HEK293 (cell line): ENCODE measurements around the gene SAP30L.

Experiments used
- BCL11B ChIP-seq: fragments of 450-650 bp; formaldehyde crosslinking; IDR thresholded peaks from 2 replicates; pipeline ENCODE4 v1.5.1; 2016; ENCODE audit warnings: low read depth, missing biosample characterization, missing genetic modification characterization
- GLIS1 ChIP-seq: fragments of 450-650 bp; formaldehyde crosslinking; IDR thresholded peaks from 2 replicates; pipeline ENCODE4 v1.5.1; 2016; ENCODE audit warnings: missing biosample characterization, missing genetic modification characterization
- KLF8 ChIP-seq: fragments of 450-650 bp; formaldehyde crosslinking; IDR thresholded peaks from 2 replicates; pipeline ENCODE4 v1.5.1; 2016; ENCODE audit warnings: missing biosample characterization, missing genetic modification characterization
- OSR2 ChIP-seq: fragments of 450-650 bp; formaldehyde crosslinking; IDR thresholded peaks from 2 replicates; pipeline ENCODE4 v1.5.1; 2016; ENCODE audit warnings: missing biosample characterization, missing genetic modification characterization
- REPIN1 ChIP-seq: fragments of 450-650 bp; formaldehyde crosslinking; IDR thresholded peaks from 2 replicates; pipeline ENCODE4 v1.5.1; 2017; ENCODE audit warnings: missing biosample characterization, missing genetic modification characterization, low read depth
- SP2 ChIP-seq: fragments of 450-650 bp; formaldehyde crosslinking; IDR thresholded peaks from 2 replicates; pipeline ENCODE4 v1.5.1; 2016; ENCODE audit warnings: missing biosample characterization, missing genetic modification characterization
- ZBTB20 ChIP-seq: fragments of 450-650 bp; formaldehyde crosslinking; IDR thresholded peaks from 2 replicates; pipeline ENCODE4 v1.5.1; 2016; ENCODE audit warnings: missing biosample characterization, missing genetic modification characterization
- ZBTB48 ChIP-seq: fragments of 450-650 bp; formaldehyde crosslinking; IDR thresholded peaks from 2 replicates; pipeline ENCODE4 v1.5.1; 2016; ENCODE audit warnings: missing biosample characterization, missing genetic modification characterization
- ZBTB7A ChIP-seq: fragments of 450-650 bp; formaldehyde crosslinking; IDR thresholded peaks from 2 replicates; pipeline ENCODE4 v1.5.1; 2016; ENCODE audit warnings: low read depth, missing biosample characterization, missing genetic modification characterization
- ZFP37 ChIP-seq: fragments of 450-650 bp; formaldehyde crosslinking; IDR thresholded peaks from 2 replicates; pipeline ENCODE4 v1.5.1; 2016; ENCODE audit warnings: missing biosample characterization, missing genetic modification characterization
- ZFP69B ChIP-seq: fragments of 450-650 bp; formaldehyde crosslinking; IDR thresholded peaks from 2 replicates; pipeline ENCODE4 v1.5.1; 2016; ENCODE audit warnings: missing biosample characterization, missing genetic modification characterization
- ZIC2 ChIP-seq: fragments of 450-650 bp; formaldehyde crosslinking; IDR thresholded peaks from 2 replicates; pipeline ENCODE4 v1.5.1; 2016; ENCODE audit warnings: missing biosample characterization, missing genetic modification characterization
- ZNF433 ChIP-seq: fragments of 450-650 bp; formaldehyde crosslinking; IDR thresholded peaks from 2 replicates; pipeline ENCODE4 v1.5.1; 2016; ENCODE audit warnings: missing biosample characterization, missing genetic modification characterization, low read depth
- ZNF501 ChIP-seq: fragments of 450-650 bp; formaldehyde crosslinking; IDR thresholded peaks from 2 replicates; pipeline ENCODE4 v1.5.1; 2016; ENCODE audit warnings: missing biosample characterization, missing genetic modification characterization
- ZNF549 ChIP-seq: fragments of 450-650 bp; IDR thresholded peaks from 2 replicates; pipeline ENCODE4 v1.5.1; 2018; ENCODE audit warnings: missing biosample characterization, missing genetic modification characterization, mild to moderate bottlenecking, inconsistent platforms, moderate library complexity
- ZNF600 ChIP-seq: fragments of 450-650 bp; formaldehyde crosslinking; IDR thresholded peaks from 2 replicates; pipeline ENCODE4 v1.5.1; 2016; ENCODE audit warnings: missing biosample characterization, missing genetic modification characterization
- ZNF626 ChIP-seq: fragments of 450-650 bp; sonication (Bioruptor Pico); formaldehyde crosslinking; IDR thresholded peaks from 2 replicates; pipeline ENCODE4 v1.5.1; 2018; ENCODE audit warnings: missing biosample characterization, missing genetic modification characterization, inconsistent platforms
- ZNF629 ChIP-seq: fragments of 450-650 bp; formaldehyde crosslinking; IDR thresholded peaks from 2 replicates; pipeline ENCODE4 v1.5.1; 2017; ENCODE audit warnings: missing biosample characterization, missing genetic modification characterization
- ZNF670 ChIP-seq: fragments of 450-650 bp; formaldehyde crosslinking; IDR thresholded peaks from 2 replicates; pipeline ENCODE4 v1.5.1; 2016; ENCODE audit warnings: missing biosample characterization, missing genetic modification characterization, low read depth
- ZNF76 ChIP-seq: fragments of 450-650 bp; formaldehyde crosslinking; IDR thresholded peaks from 2 replicates; pipeline ENCODE4; 2016; ENCODE audit warnings: low read depth, missing biosample characterization, missing genetic modification characterization, borderline replicate concordance
- ZXDB ChIP-seq: fragments of 450-650 bp; formaldehyde crosslinking; IDR thresholded peaks from 2 replicates; pipeline ENCODE4 v1.5.1; 2016; ENCODE audit warnings: missing biosample characterization, missing genetic modification characterization
- TF ChIP-seq, protein P1 (sequence below): fragments of 450-650 bp; formaldehyde crosslinking; IDR thresholded peaks from 2 replicates; pipeline ENCODE4 v1.5.1; 2017; ENCODE audit warnings: missing biosample characterization, missing genetic modification characterization
- TF ChIP-seq, protein P2 (sequence below): fragments of 450-650 bp; formaldehyde crosslinking; IDR thresholded peaks from 2 replicates; pipeline ENCODE4 v1.5.1; 2016; ENCODE audit warnings: missing biosample characterization, missing genetic modification characterization
- TF ChIP-seq, protein P3 (sequence below): fragments of 450-650 bp; IDR thresholded peaks from 2 replicates; pipeline ENCODE4 v1.5.1; 2018; ENCODE audit warnings: missing biosample characterization, missing genetic modification characterization
- TF ChIP-seq, protein P4 (sequence below): fragments of 450-650 bp; formaldehyde crosslinking; IDR thresholded peaks from 2 replicates; pipeline ENCODE4 v1.5.1; 2016; ENCODE audit warnings: missing biosample characterization, missing genetic modification characterization
- TF ChIP-seq, protein P5 (sequence below): fragments of 450-650 bp; formaldehyde crosslinking; IDR thresholded peaks from 2 replicates; pipeline ENCODE4 v1.5.1; 2016; ENCODE audit warnings: missing biosample characterization, missing genetic modification characterization
- TF ChIP-seq, protein P6 (sequence below): fragments of 450-650 bp; formaldehyde crosslinking; IDR thresholded peaks from 2 replicates; pipeline ENCODE4 v1.5.1; 2016; ENCODE audit warnings: missing biosample characterization, missing genetic modification characterization
- TF ChIP-seq, protein P7 (sequence below): fragments of 450-650 bp; formaldehyde crosslinking; IDR thresholded peaks from 2 replicates; pipeline ENCODE4 v1.5.1; 2016; ENCODE audit warnings: missing biosample characterization, missing genetic modification characterization

Gene SAP30L

DNA sequence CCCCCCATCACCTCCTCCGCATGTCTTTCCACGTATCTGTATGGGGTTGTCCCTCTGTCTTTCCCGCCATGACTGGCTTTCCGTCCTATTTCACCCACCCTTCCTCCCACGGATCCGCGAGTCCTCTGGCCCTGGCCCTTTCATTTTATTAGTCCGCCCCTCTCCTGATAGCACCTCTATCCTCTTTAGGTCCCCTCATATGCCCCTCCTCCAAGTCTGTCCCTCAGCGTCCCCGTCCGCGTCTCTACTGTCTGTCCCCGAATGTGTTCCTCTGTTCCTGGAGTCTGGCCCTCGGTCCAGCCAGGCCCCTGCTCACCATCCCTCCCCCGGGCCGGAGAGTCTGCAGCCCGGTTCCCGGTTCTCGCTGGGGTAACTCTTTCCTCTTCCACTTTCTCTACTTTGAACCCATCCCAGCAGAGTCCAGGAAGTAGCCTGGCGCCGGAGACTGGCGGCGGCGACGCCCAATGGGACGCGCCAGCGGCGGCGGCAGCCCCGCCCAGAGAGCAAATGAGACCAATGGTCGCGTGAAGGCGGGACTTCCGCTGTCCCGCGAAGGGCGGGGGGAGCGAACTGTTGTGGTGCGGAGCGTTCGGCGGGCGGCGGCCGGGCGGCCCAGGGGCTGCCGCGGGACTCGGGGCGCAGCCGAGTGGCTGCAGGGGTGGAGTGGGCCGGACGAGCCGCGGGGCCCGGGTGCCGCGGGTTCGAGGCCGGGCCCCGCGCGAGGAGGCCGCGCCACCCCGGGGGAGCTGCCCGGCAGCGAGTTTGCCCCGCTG, at the start of gene SAP30L (continued):
- TF ChIP-seq, protein P1, sequence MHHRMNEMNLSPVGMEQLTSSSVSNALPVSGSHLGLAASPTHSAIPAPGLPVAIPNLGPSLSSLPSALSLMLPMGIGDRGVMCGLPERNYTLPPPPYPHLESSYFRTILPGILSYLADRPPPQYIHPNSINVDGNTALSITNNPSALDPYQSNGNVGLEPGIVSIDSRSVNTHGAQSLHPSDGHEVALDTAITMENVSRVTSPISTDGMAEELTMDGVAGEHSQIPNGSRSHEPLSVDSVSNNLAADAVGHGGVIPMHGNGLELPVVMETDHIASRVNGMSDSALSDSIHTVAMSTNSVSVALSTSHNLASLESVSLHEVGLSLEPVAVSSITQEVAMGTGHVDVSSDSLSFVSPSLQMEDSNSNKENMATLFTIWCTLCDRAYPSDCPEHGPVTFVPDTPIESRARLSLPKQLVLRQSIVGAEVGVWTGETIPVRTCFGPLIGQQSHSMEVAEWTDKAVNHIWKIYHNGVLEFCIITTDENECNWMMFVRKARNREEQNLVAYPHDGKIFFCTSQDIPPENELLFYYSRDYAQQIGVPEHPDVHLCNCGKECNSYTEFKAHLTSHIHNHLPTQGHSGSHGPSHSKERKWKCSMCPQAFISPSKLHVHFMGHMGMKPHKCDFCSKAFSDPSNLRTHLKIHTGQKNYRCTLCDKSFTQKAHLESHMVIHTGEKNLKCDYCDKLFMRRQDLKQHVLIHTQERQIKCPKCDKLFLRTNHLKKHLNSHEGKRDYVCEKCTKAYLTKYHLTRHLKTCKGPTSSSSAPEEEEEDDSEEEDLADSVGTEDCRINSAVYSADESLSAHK (tag by site-specific recombination) = no peak
- TF ChIP-seq ZBTB7A (peak; percentile 2; the same call in 1 of the 2 replicates), ZFP69B (tag by site-specific recombination) (no peak), OSR2 (no peak), SP2 (tag by site-specific recombination) (peak; percentile 95), KLF8 (no peak), ZNF433 (tag by site-specific recombination) (no peak), ZNF626 (tag by site-specific recombination) (no peak), ZNF501 (tag by site-specific recombination) (peak; percentile 45), ZNF76 (peak; percentile 8; the same call in 1 of the 2 replicates), GLIS1 (tag by site-specific recombination) (no peak; the same call in 1 of the 2 replicates), BCL11B (no peak), REPIN1 (tag by site-specific recombination) (no peak), ZXDB (peak; percentile 81), ZIC2 (tag by site-specific recombination) (no peak), ZFP37 (tag by site-specific recombination) (0 out of 2 replicates have a peak, but pooled peaks have one; percentile 56), ZNF549 (no peak), ZBTB48 (0 out of 2 replicates have a peak, but pooled peaks have one; percentile 52), ZNF629 (0 out of 2 replicates have a peak, but pooled peaks have one; percentile 29), ZNF670 (tag by site-specific recombination) (no peak), ZBTB20 (peak; percentile 98), ZNF600 (tag by site-specific recombination) (peak; percentile 14; the same call in 1 of the 2 replicates)
- TF ChIP-seq, protein P2, sequence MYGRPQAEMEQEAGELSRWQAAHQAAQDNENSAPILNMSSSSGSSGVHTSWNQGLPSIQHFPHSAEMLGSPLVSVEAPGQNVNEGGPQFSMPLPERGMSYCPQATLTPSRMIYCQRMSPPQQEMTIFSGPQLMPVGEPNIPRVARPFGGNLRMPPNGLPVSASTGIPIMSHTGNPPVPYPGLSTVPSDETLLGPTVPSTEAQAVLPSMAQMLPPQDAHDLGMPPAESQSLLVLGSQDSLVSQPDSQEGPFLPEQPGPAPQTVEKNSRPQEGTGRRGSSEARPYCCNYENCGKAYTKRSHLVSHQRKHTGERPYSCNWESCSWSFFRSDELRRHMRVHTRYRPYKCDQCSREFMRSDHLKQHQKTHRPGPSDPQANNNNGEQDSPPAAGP = no peak; the same call in 1 of the 2 replicates
- TF ChIP-seq, protein P3, sequence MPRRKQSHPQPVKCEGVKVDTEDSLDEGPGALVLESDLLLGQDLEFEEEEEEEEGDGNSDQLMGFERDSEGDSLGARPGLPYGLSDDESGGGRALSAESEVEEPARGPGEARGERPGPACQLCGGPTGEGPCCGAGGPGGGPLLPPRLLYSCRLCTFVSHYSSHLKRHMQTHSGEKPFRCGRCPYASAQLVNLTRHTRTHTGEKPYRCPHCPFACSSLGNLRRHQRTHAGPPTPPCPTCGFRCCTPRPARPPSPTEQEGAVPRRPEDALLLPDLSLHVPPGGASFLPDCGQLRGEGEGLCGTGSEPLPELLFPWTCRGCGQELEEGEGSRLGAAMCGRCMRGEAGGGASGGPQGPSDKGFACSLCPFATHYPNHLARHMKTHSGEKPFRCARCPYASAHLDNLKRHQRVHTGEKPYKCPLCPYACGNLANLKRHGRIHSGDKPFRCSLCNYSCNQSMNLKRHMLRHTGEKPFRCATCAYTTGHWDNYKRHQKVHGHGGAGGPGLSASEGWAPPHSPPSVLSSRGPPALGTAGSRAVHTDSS (tag by site-specific recombination) = no peak
- TF ChIP-seq, protein P4, sequence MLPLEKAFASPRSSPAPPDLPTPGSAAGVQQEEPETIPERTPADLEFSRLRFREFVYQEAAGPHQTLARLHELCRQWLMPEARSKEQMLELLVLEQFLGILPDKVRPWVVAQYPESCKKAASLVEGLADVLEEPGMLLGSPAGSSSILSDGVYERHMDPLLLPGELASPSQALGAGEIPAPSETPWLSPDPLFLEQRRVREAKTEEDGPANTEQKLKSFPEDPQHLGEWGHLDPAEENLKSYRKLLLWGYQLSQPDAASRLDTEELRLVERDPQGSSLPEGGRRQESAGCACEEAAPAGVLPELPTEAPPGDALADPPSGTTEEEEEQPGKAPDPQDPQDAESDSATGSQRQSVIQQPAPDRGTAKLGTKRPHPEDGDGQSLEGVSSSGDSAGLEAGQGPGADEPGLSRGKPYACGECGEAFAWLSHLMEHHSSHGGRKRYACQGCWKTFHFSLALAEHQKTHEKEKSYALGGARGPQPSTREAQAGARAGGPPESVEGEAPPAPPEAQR = no peak
- TF ChIP-seq, protein P5, sequence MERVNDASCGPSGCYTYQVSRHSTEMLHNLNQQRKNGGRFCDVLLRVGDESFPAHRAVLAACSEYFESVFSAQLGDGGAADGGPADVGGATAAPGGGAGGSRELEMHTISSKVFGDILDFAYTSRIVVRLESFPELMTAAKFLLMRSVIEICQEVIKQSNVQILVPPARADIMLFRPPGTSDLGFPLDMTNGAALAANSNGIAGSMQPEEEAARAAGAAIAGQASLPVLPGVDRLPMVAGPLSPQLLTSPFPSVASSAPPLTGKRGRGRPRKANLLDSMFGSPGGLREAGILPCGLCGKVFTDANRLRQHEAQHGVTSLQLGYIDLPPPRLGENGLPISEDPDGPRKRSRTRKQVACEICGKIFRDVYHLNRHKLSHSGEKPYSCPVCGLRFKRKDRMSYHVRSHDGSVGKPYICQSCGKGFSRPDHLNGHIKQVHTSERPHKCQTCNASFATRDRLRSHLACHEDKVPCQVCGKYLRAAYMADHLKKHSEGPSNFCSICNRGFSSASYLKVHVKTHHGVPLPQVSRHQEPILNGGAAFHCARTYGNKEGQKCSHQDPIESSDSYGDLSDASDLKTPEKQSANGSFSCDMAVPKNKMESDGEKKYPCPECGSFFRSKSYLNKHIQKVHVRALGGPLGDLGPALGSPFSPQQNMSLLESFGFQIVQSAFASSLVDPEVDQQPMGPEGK (tag by site-specific recombination) = peak; percentile 71
- TF ChIP-seq, protein P6, sequence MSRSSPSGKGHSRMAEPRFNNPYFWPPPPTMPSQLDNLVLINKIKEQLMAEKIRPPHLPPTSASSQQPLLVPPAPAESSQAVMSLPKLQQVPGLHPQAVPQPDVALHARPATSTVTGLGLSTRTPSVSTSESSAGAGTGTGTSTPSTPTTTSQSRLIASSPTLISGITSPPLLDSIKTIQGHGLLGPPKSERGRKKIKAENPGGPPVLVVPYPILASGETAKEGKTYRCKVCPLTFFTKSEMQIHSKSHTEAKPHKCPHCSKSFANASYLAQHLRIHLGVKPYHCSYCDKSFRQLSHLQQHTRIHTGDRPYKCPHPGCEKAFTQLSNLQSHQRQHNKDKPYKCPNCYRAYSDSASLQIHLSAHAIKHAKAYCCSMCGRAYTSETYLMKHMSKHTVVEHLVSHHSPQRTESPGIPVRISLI (tag by site-specific recombination) = no peak
- TF ChIP-seq, protein P7, sequence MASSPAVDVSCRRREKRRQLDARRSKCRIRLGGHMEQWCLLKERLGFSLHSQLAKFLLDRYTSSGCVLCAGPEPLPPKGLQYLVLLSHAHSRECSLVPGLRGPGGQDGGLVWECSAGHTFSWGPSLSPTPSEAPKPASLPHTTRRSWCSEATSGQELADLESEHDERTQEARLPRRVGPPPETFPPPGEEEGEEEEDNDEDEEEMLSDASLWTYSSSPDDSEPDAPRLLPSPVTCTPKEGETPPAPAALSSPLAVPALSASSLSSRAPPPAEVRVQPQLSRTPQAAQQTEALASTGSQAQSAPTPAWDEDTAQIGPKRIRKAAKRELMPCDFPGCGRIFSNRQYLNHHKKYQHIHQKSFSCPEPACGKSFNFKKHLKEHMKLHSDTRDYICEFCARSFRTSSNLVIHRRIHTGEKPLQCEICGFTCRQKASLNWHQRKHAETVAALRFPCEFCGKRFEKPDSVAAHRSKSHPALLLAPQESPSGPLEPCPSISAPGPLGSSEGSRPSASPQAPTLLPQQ (tag by site-specific recombination) = no peak
